ENCODE data around the gene UBAC2. TPM values are rescaled to one million over a fixed set of nuclear protein-coding genes. Genes with fewer than 3 reads are reported as not detected.
A peak's percentile ranks its signal among the peaks of the same experiment; 100 is the strongest.

Gene UBAC2
- polyA plus RNA-seq, 3 donors = 59.6 to 113 (median 96.7) TPM

GRCh38 chr13:99305158-99305557, 104.5 kb downstream of the UBAC2 start:
- H3K9me3 ChIP-seq (replicated peaks in 1 of 2; ENCODE audit: control insufficient read depth in 1 of 2, insufficient read depth in 1 of 2, low read length in 2 of 2) = no peaks in the 10 kb centered on the region
- peaks cover 39 to 61% of the 10 kb centered on the region in 2 donors for H3K36me3 Mint-ChIP-seq
- no peaks in the 10 kb centered on the region for H3K27me3 ChIP-seq (ENCODE audit: control insufficient read depth in 2 of 2, insufficient read depth in 2 of 2, low read length in 2 of 2)
- no peak for DNase-seq
- H3K4me2 ChIP-seq (replicated peaks; ENCODE audit: extremely low read depth, low read length, poor library complexity, severe bottlenecking) = peak overlapping the region; percentile 73
- H3K36me3 ChIP-seq (replicated peaks in 1 of 2; ENCODE audit: control insufficient read depth in 1 of 2, insufficient read depth in 2 of 2, low read length in 2 of 2) = peaks cover 0 to 9% of the 10 kb centered on the region in 2 donors
- H2AFZ ChIP-seq (ENCODE audit: insufficient read depth, low read depth, low read length, poor library complexity, severe bottlenecking) = no peak overlapping the region
- intact Hi-C loops (cut with micrococcal nuclease) = no loop called here
- H3K4me1 Mint-ChIP-seq = peaks cover 74% of the 10 kb centered on the region
- H3K27me3 Mint-ChIP-seq (ENCODE audit: low read depth in 3 of 3) = no peaks in the 10 kb centered on the region
- H3K27ac ChIP-seq (ENCODE audit: low read depth in 1 of 2, low read length in 2 of 2) = peak overlapping the region in 1 of 2 donors; percentile 75
- H3K4me3 Mint-ChIP-seq = peak overlapping the region in 1 of 2 donors; percentile 91
- peak overlapping the region in 2 of 3 experiments; percentile 74 to 92 for H3K4me3 ChIP-seq (replicated peaks in 1 of 3; ENCODE audit: low read depth in 2 of 3, low read length in 3 of 3)
- peak overlapping the region; percentile 59 to 99 (median 87) for H3K27ac Mint-ChIP-seq
- WGBS (ENCODE audit: insufficient coverage) = no CpG with 5 or more reads among the region's 5 CpGs
- no peaks in the 10 kb centered on the region for H3K9me3 Mint-ChIP-seq
- H3K9ac ChIP-seq (ENCODE audit: insufficient read depth, low read length, poor library complexity, severe bottlenecking) = peak overlapping the region; percentile 63
- H4K20me1 ChIP-seq (ENCODE audit: insufficient read depth, low read length) = peaks cover 46% of the 10 kb centered on the region
- peaks cover 68 to 79% of the 10 kb centered on the region in 2 donors for H3K4me1 ChIP-seq (ENCODE audit: control insufficient read depth in 1 of 2, insufficient read depth in 2 of 2, low read length in 2 of 2)
- TF ChIP-seq CTCF (IDR thresholded peaks at IDR 0.05) = no peak
- peaks cover 97% of the 10 kb centered on the region for H3K79me2 ChIP-seq (ENCODE audit: insufficient read depth, low read length)

DNA sequence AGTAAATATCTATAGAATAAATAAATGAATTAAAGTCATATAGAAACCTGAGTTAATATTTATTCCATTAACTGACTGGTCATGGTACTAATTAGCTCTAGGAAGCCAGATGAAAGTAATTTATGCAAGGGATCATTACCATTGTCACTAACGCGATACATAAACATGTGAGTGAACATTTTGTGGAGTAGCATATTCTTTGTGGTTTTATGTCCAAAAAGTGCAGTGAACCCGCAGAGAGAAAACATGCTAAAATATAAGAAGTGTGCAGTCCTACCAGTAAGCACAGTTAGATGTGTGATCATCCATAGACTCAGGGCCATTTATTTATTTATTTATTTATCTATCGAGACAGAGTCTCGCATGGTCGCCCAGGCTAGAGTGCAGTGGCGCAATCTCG, 104.9 kb downstream of the UBAC2 start:
- peaks cover 94% of the 10 kb centered on the region for H3K79me2 ChIP-seq (ENCODE audit: insufficient read depth, low read length)
- peak overlapping the region; percentile 70 to 91 for H3K4me3 Mint-ChIP-seq
- H3K4me1 Mint-ChIP-seq = peaks cover 71% of the 10 kb centered on the region

More for the DNA sequence above, 104.9 kb downstream of the UBAC2 start:
- H3K4me3 ChIP-seq (replicated peaks in 1 of 3; ENCODE audit: low read depth in 2 of 3, low read length in 3 of 3) = peak overlapping the region in 2 of 3 experiments; percentile 74 to 92
- peaks cover 69 to 81% of the 10 kb centered on the region in 2 donors for H3K4me1 ChIP-seq (ENCODE audit: control insufficient read depth in 1 of 2, insufficient read depth in 2 of 2, low read length in 2 of 2)
- no peak overlapping the region for H2AFZ ChIP-seq (ENCODE audit: insufficient read depth, low read depth, low read length, poor library complexity, severe bottlenecking)
- Mint-ChIP-seq H3K27ac (peak overlapping the region in 5 of 7 donors; percentile 85 to 99 (median 98)), H3K27me3 (ENCODE audit: low read depth in 3 of 3) (no peaks in the 10 kb centered on the region), H3K9me3 (no peaks in the 10 kb centered on the region), H3K36me3 (peaks cover 35 to 59% of the 10 kb centered on the region in 2 donors)
- peak overlapping the region; percentile 63 for H3K9ac ChIP-seq (ENCODE audit: insufficient read depth, low read length, poor library complexity, severe bottlenecking)
- intact Hi-C loops (cut with micrococcal nuclease) = no loop called here
- TF ChIP-seq CTCF (IDR thresholded peaks at IDR 0.05) = no peak
- WGBS (ENCODE audit: insufficient coverage) = 100% methylated on average over 2 of the region's 8 CpGs
- peaks cover 0 to 9% of the 10 kb centered on the region in 2 donors for H3K36me3 ChIP-seq (replicated peaks in 1 of 2; ENCODE audit: control insufficient read depth in 1 of 2, insufficient read depth in 2 of 2, low read length in 2 of 2)
- H4K20me1 ChIP-seq (ENCODE audit: insufficient read depth, low read length) = peaks cover 45% of the 10 kb centered on the region
- H3K9me3 ChIP-seq (replicated peaks in 1 of 2; ENCODE audit: control insufficient read depth in 1 of 2, insufficient read depth in 1 of 2, low read length in 2 of 2) = no peaks in the 10 kb centered on the region
- no peak for DNase-seq
- peak overlapping the region in 1 of 2 donors; percentile 99 for H3K27ac ChIP-seq (ENCODE audit: low read depth in 1 of 2, low read length in 2 of 2)
- H3K4me2 ChIP-seq (replicated peaks; ENCODE audit: extremely low read depth, low read length, poor library complexity, severe bottlenecking) = peak overlapping the region; percentile 73
- H3K27me3 ChIP-seq (ENCODE audit: control insufficient read depth in 2 of 2, insufficient read depth in 2 of 2, low read length in 2 of 2) = no peaks in the 10 kb centered on the region

Measured in CD14-positive monocyte (primary cell).